ENCODE measurements around the gene IMMP2L.

The IMMP2L gene

GRCh38 chr7:110813986-110814385 lies 748.3 kb downstream of the IMMP2L start:
- Histone ChIP-seq H3K27me3 (ENCODE audit: control insufficient read depth in 1 of 2, insufficient read depth in 2 of 2, low read length in 2 of 2) (no peaks in the 10 kb centered on the region), H3K36me3 (ENCODE audit: control insufficient read depth in 2 of 2, insufficient read depth in 2 of 2, low read length in 2 of 2) (no peaks in the 10 kb centered on the region), H3K9ac (ENCODE audit: low read length in 2 of 2) (no peak overlapping the region), H3K4me3 (ENCODE audit: low read length in 2 of 2) (no peak overlapping the region), H3K27ac (ENCODE audit: low read length) (no peak overlapping the region), H3K9me3 (ENCODE audit: control insufficient read depth in 2 of 2, low read length in 2 of 2) (no peaks in the 10 kb centered on the region), H3K4me1 (ENCODE audit: control insufficient read depth, insufficient read depth, low read length) (no peaks in the 10 kb centered on the region)

- Histone ChIP-seq H3K4me3 (ENCODE audit: low read length in 2 of 2) (no peak overlapping the region), H3K36me3 (ENCODE audit: control insufficient read depth in 2 of 2, insufficient read depth in 2 of 2, low read length in 2 of 2) (no peaks in the 10 kb centered on the region), H3K9me3 (ENCODE audit: control insufficient read depth in 2 of 2, low read length in 2 of 2) (no peaks in the 10 kb centered on the region), H3K27me3 (ENCODE audit: control insufficient read depth in 1 of 2, insufficient read depth in 2 of 2, low read length in 2 of 2) (no peaks in the 10 kb centered on the region), H3K9ac (ENCODE audit: low read length in 2 of 2) (no peak overlapping the region), H3K4me1 (ENCODE audit: control insufficient read depth, insufficient read depth, low read length) (no peaks in the 10 kb centered on the region), H3K27ac (ENCODE audit: low read length) (no peak overlapping the region)
Observed at GRCh38 chr7:110809832-110810231, 752.5 kb downstream of the IMMP2L start.

- Histone ChIP-seq H3K4me3 (ENCODE audit: low read length in 2 of 2) (no peak overlapping the region), H3K9ac (ENCODE audit: low read length in 2 of 2) (no peak overlapping the region), H3K36me3 (ENCODE audit: control insufficient read depth in 2 of 2, insufficient read depth in 2 of 2, low read length in 2 of 2) (no peaks in the 10 kb centered on the region), H3K9me3 (ENCODE audit: control insufficient read depth in 2 of 2, low read length in 2 of 2) (no peaks in the 10 kb centered on the region), H3K27ac (ENCODE audit: low read length) (no peak overlapping the region), H3K27me3 (ENCODE audit: control insufficient read depth in 1 of 2, insufficient read depth in 2 of 2, low read length in 2 of 2) (no peaks in the 10 kb centered on the region), H3K4me1 (ENCODE audit: control insufficient read depth, insufficient read depth, low read length) (no peaks in the 10 kb centered on the region)
Observed at GRCh38 chr7:110808361-110808760, 753.9 kb downstream of the IMMP2L start.

GRCh38 chr7:110804501-110804900 lies 757.8 kb downstream of the IMMP2L start:
- Histone ChIP-seq H3K27me3 (ENCODE audit: control insufficient read depth in 1 of 2, insufficient read depth in 2 of 2, low read length in 2 of 2) (no peaks in the 10 kb centered on the region), H3K9ac (ENCODE audit: low read length in 2 of 2) (no peak overlapping the region), H3K36me3 (ENCODE audit: control insufficient read depth in 2 of 2, insufficient read depth in 2 of 2, low read length in 2 of 2) (no peaks in the 10 kb centered on the region), H3K4me1 (ENCODE audit: control insufficient read depth, insufficient read depth, low read length) (no peaks in the 10 kb centered on the region), H3K27ac (ENCODE audit: low read length) (no peak overlapping the region), H3K9me3 (ENCODE audit: control insufficient read depth in 2 of 2, low read length in 2 of 2) (no peaks in the 10 kb centered on the region), H3K4me3 (ENCODE audit: low read length in 2 of 2) (no peak overlapping the region)

GRCh38 chr7:110803602-110804143 lies 758.6 kb downstream of the IMMP2L start:
- Histone ChIP-seq H3K27ac (ENCODE audit: low read length) (no peak overlapping the region), H3K4me1 (ENCODE audit: control insufficient read depth, insufficient read depth, low read length) (no peaks in the 10 kb centered on the region), H3K36me3 (ENCODE audit: control insufficient read depth in 2 of 2, insufficient read depth in 2 of 2, low read length in 2 of 2) (no peaks in the 10 kb centered on the region), H3K27me3 (ENCODE audit: control insufficient read depth in 1 of 2, insufficient read depth in 2 of 2, low read length in 2 of 2) (no peaks in the 10 kb centered on the region), H3K9me3 (ENCODE audit: control insufficient read depth in 2 of 2, low read length in 2 of 2) (no peaks in the 10 kb centered on the region), H3K9ac (ENCODE audit: low read length in 2 of 2) (no peak overlapping the region), H3K4me3 (ENCODE audit: low read length in 2 of 2) (no peak overlapping the region)

GRCh38 chr7:110801502-110801901 lies 760.8 kb downstream of the IMMP2L start:
- Histone ChIP-seq H3K9me3 (ENCODE audit: control insufficient read depth in 2 of 2, low read length in 2 of 2) (no peaks in the 10 kb centered on the region), H3K9ac (ENCODE audit: low read length in 2 of 2) (no peak overlapping the region), H3K4me1 (ENCODE audit: control insufficient read depth, insufficient read depth, low read length) (no peaks in the 10 kb centered on the region), H3K36me3 (ENCODE audit: control insufficient read depth in 2 of 2, insufficient read depth in 2 of 2, low read length in 2 of 2) (no peaks in the 10 kb centered on the region), H3K27ac (ENCODE audit: low read length) (no peak overlapping the region), H3K27me3 (ENCODE audit: control insufficient read depth in 1 of 2, insufficient read depth in 2 of 2, low read length in 2 of 2) (no peaks in the 10 kb centered on the region), H3K4me3 (ENCODE audit: low read length in 2 of 2) (no peak overlapping the region)

GRCh38 chr7:110800984-110801383 lies 761.3 kb downstream of the IMMP2L start:
- Histone ChIP-seq H3K27ac (ENCODE audit: low read length) (no peak overlapping the region), H3K9me3 (ENCODE audit: control insufficient read depth in 2 of 2, low read length in 2 of 2) (no peaks in the 10 kb centered on the region), H3K27me3 (ENCODE audit: control insufficient read depth in 1 of 2, insufficient read depth in 2 of 2, low read length in 2 of 2) (no peaks in the 10 kb centered on the region), H3K4me3 (ENCODE audit: low read length in 2 of 2) (no peak overlapping the region), H3K4me1 (ENCODE audit: control insufficient read depth, insufficient read depth, low read length) (no peaks in the 10 kb centered on the region), H3K36me3 (ENCODE audit: control insufficient read depth in 2 of 2, insufficient read depth in 2 of 2, low read length in 2 of 2) (no peaks in the 10 kb centered on the region), H3K9ac (ENCODE audit: low read length in 2 of 2) (no peak overlapping the region)

GRCh38 chr7:110797656-110798055 lies 764.6 kb downstream of the IMMP2L start:
- Histone ChIP-seq H3K27me3 (ENCODE audit: control insufficient read depth in 1 of 2, insufficient read depth in 2 of 2, low read length in 2 of 2) (no peaks in the 10 kb centered on the region), H3K9ac (ENCODE audit: low read length in 2 of 2) (no peak overlapping the region), H3K9me3 (ENCODE audit: control insufficient read depth in 2 of 2, low read length in 2 of 2) (no peaks in the 10 kb centered on the region), H3K4me1 (ENCODE audit: control insufficient read depth, insufficient read depth, low read length) (no peaks in the 10 kb centered on the region), H3K27ac (ENCODE audit: low read length) (no peak overlapping the region), H3K36me3 (ENCODE audit: control insufficient read depth in 2 of 2, insufficient read depth in 2 of 2, low read length in 2 of 2) (no peaks in the 10 kb centered on the region), H3K4me3 (ENCODE audit: low read length in 2 of 2) (no peak overlapping the region)

GRCh38 chr7:110790992-110791391 lies 771.3 kb downstream of the IMMP2L start:
- Histone ChIP-seq H3K27ac (ENCODE audit: low read length) (no peak overlapping the region), H3K9ac (ENCODE audit: low read length in 2 of 2) (no peak overlapping the region), H3K4me1 (ENCODE audit: control insufficient read depth, insufficient read depth, low read length) (no peaks in the 10 kb centered on the region), H3K36me3 (ENCODE audit: control insufficient read depth in 2 of 2, insufficient read depth in 2 of 2, low read length in 2 of 2) (no peaks in the 10 kb centered on the region), H3K9me3 (ENCODE audit: control insufficient read depth in 2 of 2, low read length in 2 of 2) (no peaks in the 10 kb centered on the region), H3K4me3 (ENCODE audit: low read length in 2 of 2) (no peak overlapping the region), H3K27me3 (ENCODE audit: control insufficient read depth in 1 of 2, insufficient read depth in 2 of 2, low read length in 2 of 2) (no peaks in the 10 kb centered on the region)

GRCh38 chr7:110786328-110786965 lies 775.8 kb downstream of the IMMP2L start:
- Histone ChIP-seq H3K4me1 (ENCODE audit: control insufficient read depth, insufficient read depth, low read length) (no peaks in the 10 kb centered on the region), H3K4me3 (ENCODE audit: low read length in 2 of 2) (no peak overlapping the region), H3K27ac (ENCODE audit: low read length) (no peak overlapping the region), H3K36me3 (ENCODE audit: control insufficient read depth in 2 of 2, insufficient read depth in 2 of 2, low read length in 2 of 2) (no peaks in the 10 kb centered on the region), H3K9ac (ENCODE audit: low read length in 2 of 2) (no peak overlapping the region), H3K9me3 (ENCODE audit: control insufficient read depth in 2 of 2, low read length in 2 of 2) (no peaks in the 10 kb centered on the region), H3K27me3 (ENCODE audit: control insufficient read depth in 1 of 2, insufficient read depth in 2 of 2, low read length in 2 of 2) (no peaks in the 10 kb centered on the region)

- Histone ChIP-seq H3K4me3 (ENCODE audit: low read length in 2 of 2) (no peak overlapping the region), H3K4me1 (ENCODE audit: control insufficient read depth, insufficient read depth, low read length) (no peaks in the 10 kb centered on the region), H3K27ac (ENCODE audit: low read length) (no peak overlapping the region), H3K36me3 (ENCODE audit: control insufficient read depth in 2 of 2, insufficient read depth in 2 of 2, low read length in 2 of 2) (no peaks in the 10 kb centered on the region), H3K9me3 (ENCODE audit: control insufficient read depth in 2 of 2, low read length in 2 of 2) (no peaks in the 10 kb centered on the region), H3K27me3 (ENCODE audit: control insufficient read depth in 1 of 2, insufficient read depth in 2 of 2, low read length in 2 of 2) (no peaks in the 10 kb centered on the region), H3K9ac (ENCODE audit: low read length in 2 of 2) (no peak overlapping the region)
Observed at GRCh38 chr7:110784749-110785148, 777.5 kb downstream of the IMMP2L start.
